GM12865 (cell line): Measurements from ENCODE around the gene NDRG3.

ENCODE experiments used
- DNase-seq: peaks from one replicate; pipeline ENCODE4 v3.0.0; 2010; ENCODE audit warnings: low read depth
- H3K4me3 ChIP-seq: 2 replicates; pipeline ENCODE4 v1.5.1; 2011; ENCODE audit warnings: mild to moderate bottlenecking, low read depth, low read length, control low read depth
- TF ChIP-seq, protein P1 (sequence below): IDR thresholded peaks from 2 replicates; pipeline ENCODE4 v1.5.1; 2011; ENCODE audit warnings: low read length, control low read depth, low read depth, inconsistent platforms; ENCODE audit not compliant: insufficient read depth; ENCODE audit errors: missing control alignments

NDRG3 gene

DNA sequence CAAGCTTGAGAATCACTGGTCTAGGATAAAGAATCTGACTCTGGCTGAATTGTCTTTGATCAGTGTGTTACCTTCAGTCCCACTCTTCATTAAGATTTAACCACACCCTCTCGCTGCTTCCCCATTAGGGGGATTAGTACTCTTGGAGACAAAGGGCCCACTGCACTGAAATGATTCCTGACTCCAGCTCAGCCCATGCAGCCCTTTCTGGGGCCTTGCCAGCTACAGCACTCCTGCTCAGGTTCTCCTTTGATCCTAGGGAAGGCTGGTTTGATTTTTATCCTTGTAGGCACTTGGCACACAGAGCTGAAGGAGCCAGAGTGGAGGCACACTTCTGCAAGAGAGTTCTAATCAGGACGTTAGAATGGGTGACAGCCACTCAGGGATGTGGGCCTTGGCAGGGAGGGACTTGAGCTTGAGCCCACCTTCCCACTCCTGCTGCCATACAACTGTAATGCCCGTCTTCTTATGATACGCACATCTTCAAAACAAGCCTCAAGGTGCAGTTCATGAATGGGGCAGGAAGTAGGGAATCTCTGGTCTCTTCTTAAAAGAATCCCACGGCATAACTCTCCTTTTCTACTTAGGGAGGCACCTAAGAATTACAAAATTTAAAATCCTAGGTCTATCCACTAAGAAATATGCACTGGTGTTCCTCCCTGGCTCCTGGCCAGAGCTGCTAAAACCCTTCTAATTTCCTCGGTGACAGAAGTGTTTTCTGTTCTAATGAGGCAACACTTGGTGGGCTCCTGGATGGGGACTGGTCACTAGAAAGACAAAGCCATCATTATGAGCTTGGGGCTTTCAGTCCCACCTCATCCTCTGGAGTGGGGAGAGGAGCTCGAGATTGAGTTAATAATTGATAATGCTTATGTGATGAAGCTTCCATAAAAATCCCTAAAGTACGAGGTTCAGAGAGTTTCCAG lies 98.4 kb downstream of the NDRG3 start:
- H3K4me3 ChIP-seq: no peak overlapping the region
- TF ChIP-seq, protein P1, sequence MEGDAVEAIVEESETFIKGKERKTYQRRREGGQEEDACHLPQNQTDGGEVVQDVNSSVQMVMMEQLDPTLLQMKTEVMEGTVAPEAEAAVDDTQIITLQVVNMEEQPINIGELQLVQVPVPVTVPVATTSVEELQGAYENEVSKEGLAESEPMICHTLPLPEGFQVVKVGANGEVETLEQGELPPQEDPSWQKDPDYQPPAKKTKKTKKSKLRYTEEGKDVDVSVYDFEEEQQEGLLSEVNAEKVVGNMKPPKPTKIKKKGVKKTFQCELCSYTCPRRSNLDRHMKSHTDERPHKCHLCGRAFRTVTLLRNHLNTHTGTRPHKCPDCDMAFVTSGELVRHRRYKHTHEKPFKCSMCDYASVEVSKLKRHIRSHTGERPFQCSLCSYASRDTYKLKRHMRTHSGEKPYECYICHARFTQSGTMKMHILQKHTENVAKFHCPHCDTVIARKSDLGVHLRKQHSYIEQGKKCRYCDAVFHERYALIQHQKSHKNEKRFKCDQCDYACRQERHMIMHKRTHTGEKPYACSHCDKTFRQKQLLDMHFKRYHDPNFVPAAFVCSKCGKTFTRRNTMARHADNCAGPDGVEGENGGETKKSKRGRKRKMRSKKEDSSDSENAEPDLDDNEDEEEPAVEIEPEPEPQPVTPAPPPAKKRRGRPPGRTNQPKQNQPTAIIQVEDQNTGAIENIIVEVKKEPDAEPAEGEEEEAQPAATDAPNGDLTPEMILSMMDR: no peak
- no peak for DNase-seq

DNA sequence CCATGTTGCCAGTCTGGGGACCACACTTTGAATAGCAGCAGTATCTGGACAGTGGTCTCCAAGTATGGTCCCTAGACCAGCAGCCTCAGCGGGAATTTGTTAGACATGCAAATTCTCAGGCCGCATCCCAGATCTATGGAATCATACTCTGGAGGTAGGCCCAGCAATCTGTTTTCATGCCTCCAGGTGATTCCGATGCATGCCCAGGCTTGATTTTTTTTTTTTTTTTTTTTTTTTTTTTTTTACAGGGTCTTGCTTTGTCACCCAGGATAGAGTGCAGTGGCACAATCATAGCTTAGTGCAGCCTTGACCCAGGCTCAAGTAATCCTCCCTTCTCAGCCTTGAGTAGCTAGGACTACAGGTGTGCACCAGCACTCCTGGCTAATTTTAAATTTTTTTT lies 99.2 kb downstream of the NDRG3 start:
- TF ChIP-seq, protein P1: no peak
- no peak for DNase-seq
- H3K4me3 ChIP-seq: no peak overlapping the region

DNA sequence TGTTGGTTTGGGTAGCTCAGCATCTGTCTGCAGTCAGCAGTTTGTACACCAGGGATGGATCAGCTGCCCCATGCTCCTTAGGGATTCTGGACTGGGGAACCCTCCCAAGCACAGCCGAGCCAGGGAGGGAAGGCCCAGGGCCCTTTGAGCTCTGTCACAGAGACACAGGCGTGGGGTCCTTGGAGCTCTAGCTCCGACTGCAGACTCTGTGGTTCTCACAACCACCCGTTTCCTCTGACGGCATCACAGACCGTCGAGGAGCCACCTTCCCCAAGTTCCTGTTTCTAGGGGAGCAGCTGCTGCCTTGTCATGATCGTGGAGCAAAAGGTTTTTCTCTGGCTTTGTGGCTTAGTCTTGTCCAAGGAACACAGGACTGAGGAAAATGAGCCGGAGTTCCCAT lies 99.9 kb downstream of the NDRG3 start, which contains the start of gene SLA2:
Gene SLA2 (minus strand): TSS at position 199 of the 400 bp plus-strand sequence. CDS start 4,861 bp downstream, outside the sequence.
- no peak within 1 kb of the TSS for H3K4me3 ChIP-seq
- DNase-seq: peak; percentile 63
- TF ChIP-seq, protein P1: no peak

DNA sequence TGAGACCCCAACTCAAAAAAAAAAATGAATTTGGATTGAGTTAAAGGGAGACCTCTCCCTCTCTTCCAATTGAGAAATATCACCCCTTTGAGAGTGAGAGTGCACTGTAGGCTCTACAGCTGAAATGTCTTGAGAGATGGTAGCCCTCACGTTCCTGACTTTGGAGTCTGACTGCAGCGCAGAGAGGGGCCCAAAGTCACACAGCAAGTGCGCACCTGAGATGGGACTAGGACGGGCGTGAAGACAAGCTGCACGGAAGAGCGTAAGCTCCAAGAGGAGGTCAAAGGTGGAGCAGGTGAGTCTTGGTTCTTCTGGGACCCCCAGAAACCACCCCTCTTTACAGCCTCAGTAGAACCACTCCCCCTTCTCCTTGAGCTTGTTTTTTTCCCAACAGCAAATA lies 100.5 kb downstream of the NDRG3 start:
- TF ChIP-seq, protein P1: no peak
- no peak for DNase-seq
- H3K4me3 ChIP-seq: no peak overlapping the region

DNA sequence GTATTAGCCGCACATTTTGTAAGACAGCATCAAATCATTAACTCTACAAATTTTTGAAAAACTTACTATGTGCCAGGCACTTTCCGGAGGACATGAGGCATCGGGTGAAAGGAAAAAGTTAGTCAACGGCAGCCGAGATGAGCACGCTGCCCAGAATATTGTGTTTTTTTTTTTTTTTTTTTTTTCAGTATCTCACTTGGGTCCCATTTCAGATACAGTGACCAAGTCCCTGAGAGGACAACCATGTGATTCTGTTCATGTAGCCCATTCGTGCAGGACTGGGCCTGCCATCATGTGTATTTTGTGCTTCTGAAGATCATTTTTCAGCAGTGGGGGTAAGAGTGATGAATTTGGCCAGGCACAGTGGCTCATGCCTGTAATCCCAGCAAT lies 101.2 kb downstream of the NDRG3 start:
- no peak for DNase-seq
- TF ChIP-seq, protein P1: no peak
- no peak overlapping the region for H3K4me3 ChIP-seq

DNA sequence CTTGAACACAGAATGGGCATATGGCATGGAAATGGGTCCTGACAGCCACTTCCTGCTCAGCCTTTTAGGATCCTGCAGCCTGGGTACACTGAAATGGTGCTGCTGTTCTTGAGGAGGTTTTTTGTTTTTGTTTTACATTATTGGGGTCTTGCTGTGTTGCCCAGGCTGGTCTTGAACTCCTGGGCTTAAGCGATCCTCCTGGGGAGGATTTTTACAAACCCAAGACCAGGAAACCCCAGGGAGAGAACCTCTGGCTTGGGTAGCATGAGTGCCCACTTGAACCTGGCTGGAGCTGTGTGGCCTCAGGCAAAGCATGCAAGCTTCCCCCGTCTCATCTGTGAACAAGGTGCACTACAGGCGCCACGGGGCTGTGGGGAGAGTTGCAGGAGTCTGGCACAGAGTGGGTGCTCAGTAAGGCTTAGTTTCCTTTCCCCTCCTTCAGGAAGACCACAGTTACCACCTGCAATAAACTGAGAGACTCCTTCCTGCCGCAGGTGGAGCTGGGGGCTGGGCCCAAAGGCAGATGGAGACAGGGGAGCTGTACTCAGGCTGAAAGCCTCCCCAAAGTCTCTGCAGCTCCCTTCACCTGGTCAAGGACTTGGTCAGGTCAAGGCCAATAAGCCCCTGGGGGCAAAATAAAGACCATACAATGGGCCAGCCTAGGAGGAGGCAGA lies 101.7 kb downstream of the NDRG3 start:
- H3K4me3 ChIP-seq: no peak overlapping the region
- peak; percentile 18 for DNase-seq
- TF ChIP-seq, protein P1: no peak
